GM19463 (cell line): ENCODE results near the gene PCSK5.
"Not testable (repeated sequence)": the region's sequence is repeated elsewhere in the genome, so short reads cannot be mapped to it uniquely, and the experiment has no call there.

Experiments used
- ATAC-seq: cut with Tn5 transposase; IDR thresholded peaks from one replicate; pipeline ENCODE4 v1.9.1; 2021; ENCODE audit warnings: mild to moderate bottlenecking, moderate library complexity; ENCODE audit not compliant: unreplicated experiment

Gene PCSK5

GRCh38 chr9:76296561-76297310 lies 406.3 kb downstream of the PCSK5 start:
- no peak for ATAC-seq

GRCh38 chr9:76297721-76298239 lies 407.3 kb downstream of the PCSK5 start:
- no peak for ATAC-seq

GRCh38 chr9:76298521-76299144 lies 408.2 kb downstream of the PCSK5 start:
- no peak for ATAC-seq

GRCh38 chr9:76302543-76302942 lies 412.1 kb downstream of the PCSK5 start:
- no peak for ATAC-seq

- ATAC-seq, result peak; percentile 53
Observed at GRCh38 chr9:76302947-76303550, 412.6 kb downstream of the PCSK5 start.

GRCh38 chr9:76307047-76307446 lies 416.6 kb downstream of the PCSK5 start:
- not testable (repeated sequence) for ATAC-seq

GRCh38 chr9:76310577-76310976 lies 420.1 kb downstream of the PCSK5 start:
- ATAC-seq, result no peak

GRCh38 chr9:76310991-76311390 lies 420.5 kb downstream of the PCSK5 start:
- no peak for ATAC-seq

- no peak for ATAC-seq
Observed at GRCh38 chr9:76311537-76311936, 421.1 kb downstream of the PCSK5 start.

GRCh38 chr9:76313771-76314170 lies 423.3 kb downstream of the PCSK5 start:
- no peak for ATAC-seq

GRCh38 chr9:76314321-76314720 lies 423.8 kb downstream of the PCSK5 start:
- ATAC-seq, result no peak

- ATAC-seq, result no peak
Observed at GRCh38 chr9:76316069-76316468, 425.6 kb downstream of the PCSK5 start.

GRCh38 chr9:76319466-76319865 lies 429.0 kb downstream of the PCSK5 start:
- not testable (repeated sequence) for ATAC-seq

GRCh38 chr9:76321195-76321828 lies 430.8 kb downstream of the PCSK5 start:
- ATAC-seq, result no peak

GRCh38 chr9:76322810-76323209 lies 432.3 kb downstream of the PCSK5 start:
- ATAC-seq, result no peak

- no peak for ATAC-seq
Observed at GRCh38 chr9:76323490-76323889, 433.0 kb downstream of the PCSK5 start.

- not testable (repeated sequence) for ATAC-seq
Observed at GRCh38 chr9:76324030-76324429, 433.6 kb downstream of the PCSK5 start.

- ATAC-seq, result no peak
Observed at GRCh38 chr9:76330034-76330433, 439.6 kb downstream of the PCSK5 start.

- ATAC-seq, result no peak
Observed at GRCh38 chr9:76333388-76333787, 442.9 kb downstream of the PCSK5 start.

- ATAC-seq, result no peak
Observed at GRCh38 chr9:76333964-76334363, 443.5 kb downstream of the PCSK5 start.

GRCh38 chr9:76336027-76336426 lies 445.6 kb downstream of the PCSK5 start:
- ATAC-seq, result no peak
